Stromal cell of bone marrow (primary cell): Measurements from ENCODE around the gene PLEKHH1.
"Not testable (repeated sequence)": the region's sequence is repeated elsewhere in the genome, so short reads cannot be mapped to it uniquely, and the experiment has no call there.

Source experiments
- DNase-seq: peaks from one replicate; pipeline ENCODE4 v3.0.0-alpha.2; 2012; ENCODE audit warnings: low read depth

PLEKHH1 gene

DNA sequence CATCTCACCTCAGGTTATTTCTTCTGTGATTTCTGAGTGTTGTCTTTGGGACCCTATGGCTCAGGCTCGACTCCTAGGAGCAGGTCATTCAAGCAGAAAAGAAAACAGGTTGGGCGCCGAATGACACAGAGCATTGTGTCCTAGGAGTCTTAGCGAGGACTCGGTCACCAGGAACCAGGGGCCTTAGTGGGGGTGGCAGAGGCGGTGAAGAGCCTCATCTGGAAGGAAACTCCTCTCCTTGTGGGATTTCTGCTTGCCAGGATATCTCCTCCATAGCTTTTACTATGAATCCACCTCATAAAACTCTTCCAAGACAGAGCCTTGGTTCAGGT lies 630 bp downstream of the PLEKHH1 start:
- DNase-seq, result no peak

GRCh38 chr14:67536087-67536486 lies 3.0 kb downstream of the PLEKHH1 start:
- DNase-seq, result no peak

DNA sequence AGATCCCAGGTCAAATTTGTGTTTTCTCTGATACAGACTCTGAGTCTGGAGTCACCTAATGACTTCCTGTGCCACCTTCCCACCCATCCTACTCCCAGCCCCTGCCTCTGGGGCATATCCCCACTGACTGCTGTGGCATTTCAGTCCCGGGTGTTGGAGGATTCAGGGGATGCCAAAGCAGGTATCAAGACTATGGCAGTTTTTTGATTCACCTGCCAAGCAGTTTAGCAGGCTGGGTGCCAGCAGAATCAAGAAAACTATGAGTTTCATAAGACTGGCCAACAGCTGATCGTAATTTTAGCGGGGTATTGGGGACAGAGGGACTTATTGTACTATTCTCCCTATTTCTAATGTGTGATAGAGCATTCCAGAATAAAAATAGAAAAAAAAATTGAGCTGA lies 4.6 kb downstream of the PLEKHH1 start:
- DNase-seq, result no peak

DNA sequence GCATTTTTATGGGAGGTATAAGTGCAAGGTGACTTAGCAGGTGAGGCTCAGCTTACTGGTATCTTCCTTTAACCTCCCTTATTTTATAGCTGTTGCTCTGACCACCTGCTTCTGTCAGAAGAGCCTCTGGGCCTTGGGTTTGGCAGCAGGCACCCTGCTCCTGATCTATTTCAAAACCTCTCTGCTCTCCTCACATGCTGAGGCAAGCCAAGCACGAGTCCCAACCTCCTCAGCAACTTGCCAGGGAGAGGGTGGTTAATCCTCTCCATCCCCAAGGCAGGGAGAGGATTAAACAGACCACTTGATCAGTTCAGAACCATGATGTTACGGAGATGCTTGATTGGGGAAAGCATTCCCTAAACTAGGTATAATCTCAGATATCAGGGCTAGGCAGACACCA lies 5.4 kb downstream of the PLEKHH1 start:
- no peak for DNase-seq

GRCh38 chr14:67539116-67539515 lies 6.0 kb downstream of the PLEKHH1 start:
- no peak for DNase-seq

GRCh38 chr14:67541448-67542387 lies 8.6 kb downstream of the PLEKHH1 start:
- DNase-seq, result no peak

DNA sequence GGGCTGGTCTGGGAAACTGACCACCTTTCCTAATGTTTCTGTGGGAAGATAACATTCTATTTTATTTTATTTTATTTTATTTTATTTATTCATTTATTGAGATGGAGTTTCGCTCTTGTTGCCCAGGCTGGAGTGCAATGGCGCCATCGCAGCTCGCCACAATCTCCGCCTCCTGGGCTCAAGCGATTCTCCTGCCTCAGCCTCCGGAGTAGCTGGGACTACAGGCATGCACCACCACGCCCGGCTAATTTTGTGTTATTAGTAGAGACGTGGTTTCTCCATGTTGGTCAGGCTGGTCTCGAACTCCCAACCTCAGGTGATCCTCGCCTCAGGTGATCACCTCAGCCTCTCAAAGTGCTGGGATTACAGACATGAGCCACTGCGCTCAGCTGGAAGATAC lies 9.5 kb downstream of the PLEKHH1 start:
- not testable (repeated sequence) for DNase-seq

- no peak for DNase-seq
Measured at GRCh38 chr14:67544590-67544989, 11.5 kb downstream of the PLEKHH1 start.

DNA sequence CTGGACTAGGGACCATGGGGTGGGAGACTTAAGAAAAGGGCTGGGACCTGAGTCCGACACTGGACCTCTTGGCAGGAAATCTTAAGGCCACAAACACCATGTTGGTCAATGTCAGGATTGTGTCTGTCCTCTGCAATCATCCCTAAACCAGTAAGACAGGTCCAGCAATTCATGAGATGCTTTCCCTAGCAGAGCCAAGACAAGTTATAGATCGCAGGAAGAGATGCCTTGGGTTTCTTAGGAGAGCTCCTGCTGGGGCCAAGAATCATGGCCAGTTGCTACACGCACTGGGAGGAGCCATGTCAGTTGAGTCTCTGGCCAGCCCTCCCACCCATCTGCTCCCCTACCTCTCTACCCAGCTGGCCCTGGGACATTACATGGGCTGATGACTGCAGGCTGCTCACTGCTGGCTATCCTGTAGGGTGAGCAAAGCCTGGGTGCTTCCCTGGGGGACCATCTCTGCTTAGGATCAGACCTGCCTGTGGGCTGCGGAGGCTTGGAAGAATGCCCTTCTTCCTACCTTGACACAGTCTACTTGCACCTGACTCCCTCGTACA lies 14.2 kb downstream of the PLEKHH1 start:
- no peak for DNase-seq

DNA sequence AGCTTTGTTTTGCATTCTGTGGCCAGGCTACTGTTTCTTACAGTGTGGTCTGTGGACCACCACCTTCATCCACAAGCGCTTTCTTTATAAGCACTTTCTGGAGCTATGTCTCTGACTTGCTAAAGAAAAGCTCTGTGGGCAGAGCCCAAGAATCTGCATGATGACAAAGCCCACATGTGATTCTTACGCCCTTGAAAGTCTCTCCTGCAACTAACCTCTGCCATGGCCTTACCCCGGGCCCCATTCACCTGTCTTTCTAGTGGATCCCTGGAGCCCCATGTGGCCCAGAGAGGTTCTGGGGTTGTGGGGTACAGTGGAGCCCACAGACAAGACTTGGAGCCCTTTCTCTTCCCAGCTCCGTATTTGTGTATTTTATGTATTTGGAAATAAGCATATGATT lies 16.6 kb downstream of the PLEKHH1 start:
- no peak for DNase-seq

DNA sequence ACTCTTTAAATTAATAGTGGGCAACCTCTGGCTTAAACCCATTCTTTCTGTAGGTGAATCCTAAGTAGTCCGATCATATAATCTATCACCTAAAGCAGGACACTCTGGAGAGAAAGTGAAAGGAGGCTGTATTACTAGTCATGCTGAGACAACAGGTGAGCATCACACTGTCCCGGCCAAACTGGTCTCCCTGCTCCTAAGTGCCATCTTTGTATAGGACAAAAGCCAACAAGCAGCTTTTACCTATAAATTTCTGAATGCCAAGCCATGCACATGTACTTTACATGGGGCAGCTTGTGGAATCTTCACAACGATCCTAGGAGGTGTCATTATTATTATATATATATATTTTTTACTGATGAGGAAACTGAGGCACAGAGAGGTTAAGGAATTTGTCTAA lies 18.0 kb downstream of the PLEKHH1 start:
- no peak for DNase-seq

DNA sequence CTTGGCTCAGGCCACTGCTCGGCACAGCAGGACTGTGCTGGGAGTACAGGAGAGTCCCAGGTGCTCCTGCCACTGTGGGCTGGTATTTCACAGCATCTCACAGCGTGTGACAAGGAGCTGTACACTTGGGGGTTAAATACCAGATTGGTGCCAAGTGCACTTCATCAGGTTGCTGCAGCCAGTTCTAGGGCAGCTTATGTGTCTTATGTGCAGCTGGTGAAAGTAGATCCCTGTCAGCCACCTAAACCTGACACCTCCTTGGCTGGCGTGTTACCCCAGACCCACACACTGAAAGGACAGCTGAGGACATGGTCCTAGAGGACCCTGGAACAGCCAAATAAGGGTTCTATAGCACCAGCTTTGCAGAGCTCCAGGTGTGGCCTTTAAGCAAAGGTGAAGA lies 18.9 kb downstream of the PLEKHH1 start:
- no peak for DNase-seq

DNA sequence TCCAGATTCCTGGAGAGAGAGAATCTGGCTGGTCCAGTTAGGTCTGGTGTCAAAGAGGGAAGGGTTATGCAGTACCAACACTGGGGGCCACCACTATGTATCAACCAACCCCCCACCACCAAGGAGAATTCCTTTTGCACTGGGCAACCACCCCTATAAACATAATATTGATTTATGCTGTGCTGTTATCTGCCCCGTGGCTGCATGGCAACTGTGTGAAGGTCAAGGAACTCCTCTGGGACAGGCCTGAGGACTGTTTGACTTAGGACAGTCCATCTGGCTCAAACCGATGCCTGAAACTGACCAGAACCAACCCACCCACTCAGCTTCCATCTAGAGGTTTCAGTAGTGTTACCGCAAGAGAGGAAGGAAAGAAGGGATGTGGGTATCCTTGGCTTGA lies 20.5 kb downstream of the PLEKHH1 start:
- DNase-seq, result no peak

DNA sequence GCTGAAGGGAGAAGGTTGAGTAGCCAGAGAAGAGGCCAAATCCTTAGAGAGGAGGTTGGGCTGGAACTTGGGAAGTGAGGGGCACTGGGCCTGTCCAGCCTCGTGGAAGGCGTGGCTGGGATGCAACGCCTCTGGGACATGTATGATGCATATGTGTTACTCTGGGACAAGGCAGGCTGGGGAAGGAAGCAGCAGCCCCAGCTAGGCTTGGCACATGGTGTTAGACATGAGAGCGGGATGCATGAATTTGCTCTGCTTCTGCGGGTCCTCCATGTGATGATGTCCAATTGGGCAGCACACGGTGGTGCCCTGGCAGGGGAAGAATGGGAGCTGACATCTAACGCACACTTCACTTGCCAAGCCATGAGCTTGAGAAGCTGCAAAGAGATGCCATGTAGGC lies 21.3 kb downstream of the PLEKHH1 start:
- no peak for DNase-seq

- DNase-seq, result no peak
Measured at GRCh38 chr14:67555518-67556090, 22.5 kb downstream of the PLEKHH1 start.

GRCh38 chr14:67556671-67557070 lies 23.6 kb downstream of the PLEKHH1 start:
- DNase-seq, result no peak

DNA sequence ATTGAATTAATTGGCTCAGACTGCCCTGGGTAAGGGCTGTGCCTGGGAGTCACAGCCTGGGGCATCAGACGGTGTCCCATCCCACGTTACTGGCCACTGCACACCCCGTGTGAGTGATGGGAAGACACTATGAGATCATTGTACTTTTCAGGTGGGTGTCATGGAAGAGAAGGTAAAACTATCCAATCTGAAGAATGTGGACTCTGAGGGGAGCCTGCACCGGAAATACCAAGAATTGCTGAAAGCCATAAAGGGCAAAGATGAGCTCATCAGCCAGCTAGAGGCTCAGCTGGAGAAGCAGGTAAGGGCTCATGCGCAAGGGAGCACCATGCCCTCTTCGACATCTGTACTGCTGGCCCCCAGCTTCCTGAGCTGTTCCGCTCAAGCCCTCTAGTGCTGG lies 24.0 kb downstream of the PLEKHH1 start:
- no peak for DNase-seq

DNA sequence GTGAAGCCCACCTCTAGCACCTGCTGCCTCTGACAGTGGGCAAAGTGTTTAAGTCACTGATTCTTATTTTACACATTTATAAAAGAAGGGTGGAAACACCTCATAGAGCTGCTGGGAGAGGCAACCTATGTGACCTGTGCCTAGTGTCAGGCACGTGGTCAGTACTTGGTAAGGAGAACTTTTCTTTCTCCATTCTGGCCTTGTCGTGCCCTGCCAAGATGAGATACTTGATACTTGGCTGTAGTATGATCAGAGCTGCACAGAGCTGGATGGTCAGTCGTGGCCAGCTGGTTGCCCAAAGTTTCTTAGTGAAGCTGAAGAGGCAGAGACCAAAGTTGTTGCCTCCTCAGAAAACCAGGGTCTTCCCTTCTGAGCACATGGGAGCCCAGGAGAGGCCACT lies 24.6 kb downstream of the PLEKHH1 start:
- no peak for DNase-seq

- no peak for DNase-seq
Measured at GRCh38 chr14:67559639-67560038, 26.5 kb downstream of the PLEKHH1 start.

- DNase-seq, result no peak
Measured at GRCh38 chr14:67562025-67562775, 29.1 kb downstream of the PLEKHH1 start.

GRCh38 chr14:67562776-67563150 lies 29.7 kb downstream of the PLEKHH1 start:
- DNase-seq, result no peak

- DNase-seq, result no peak
Measured at GRCh38 chr14:67564236-67564635, 31.1 kb downstream of the PLEKHH1 start.

DNA sequence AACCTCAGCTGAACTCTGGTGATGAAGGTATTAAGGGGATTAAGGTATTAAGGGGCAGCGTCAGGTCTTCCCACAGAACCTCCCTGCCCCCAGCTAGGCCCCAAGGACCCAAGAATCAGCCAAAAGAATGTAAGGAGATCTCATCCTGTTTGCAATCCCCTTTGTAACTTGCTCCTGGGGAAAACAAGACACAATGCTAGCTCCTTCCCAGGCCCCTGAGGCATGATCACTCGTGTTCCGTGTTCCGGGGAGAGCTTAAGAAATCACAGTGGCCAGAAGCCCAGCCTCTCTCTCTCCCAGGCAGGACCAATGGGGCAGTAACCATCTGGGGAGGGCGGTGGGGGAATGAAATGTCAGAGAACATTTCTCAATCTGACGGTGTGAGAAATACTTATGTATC lies 33.8 kb downstream of the PLEKHH1 start:
- peak; percentile 12 for DNase-seq
